Neural cell (in vitro differentiated cells): ENCODE data around the gene PTPRG.

Experiments used
- CTCF ChIP-seq: fragments of 450-650 bp; IDR thresholded peaks from 2 replicates; pipeline ENCODE4 v1.5.1; 2014; ENCODE audit warnings: antibody characterized with exemption, mild to moderate bottlenecking, moderate library complexity; ENCODE audit not compliant: poor library complexity, severe bottlenecking
- EP300 ChIP-seq: fragments of 450-650 bp; conservative IDR thresholded peaks from 2 replicates; pipeline ENCODE4 v1.6.1; 2014; ENCODE audit warnings: antibody characterized with exemption, mild to moderate bottlenecking, moderate library complexity; ENCODE audit not compliant: poor library complexity, severe bottlenecking
- EZH2 ChIP-seq: fragments of 200-600, 300-800 bp; shearing (Covaris generic), sonication (generic); IDR thresholded peaks from 2 replicates; pipeline ENCODE4 v1.6.1; 2014; ENCODE audit warnings: antibody characterized with exemption, low read length, borderline replicate concordance, mild to moderate bottlenecking; ENCODE audit not compliant: insufficient read depth, poor library complexity, severe bottlenecking
- MXI1 ChIP-seq: fragments of 450-650 bp; conservative IDR thresholded peaks from 2 replicates; pipeline ENCODE4 v1.6.1; 2014; ENCODE audit warnings: antibody characterized with exemption, mild to moderate bottlenecking; ENCODE audit not compliant: poor library complexity, severe bottlenecking
- POLR2AphosphoS5 ChIP-seq: IDR thresholded peaks from 2 replicates; pipeline ENCODE4 v1.6.1; 2012
- RAD21 ChIP-seq: fragments of 450-650 bp; conservative IDR thresholded peaks from 2 replicates; pipeline ENCODE4 v1.6.1; 2014; ENCODE audit warnings: antibody characterized with exemption, mild to moderate bottlenecking, moderate library complexity
- REST ChIP-seq: IDR thresholded peaks from 2 replicates; pipeline ENCODE4 v1.6.1; 2012; ENCODE audit warnings: borderline replicate concordance
- SMC3 ChIP-seq: fragments of 450-650 bp; conservative IDR thresholded peaks from 2 replicates; pipeline ENCODE4 v1.6.1; 2014; ENCODE audit warnings: antibody characterized with exemption, mild to moderate bottlenecking, moderate library complexity; ENCODE audit not compliant: poor library complexity
- TAF1 ChIP-seq: IDR thresholded peaks from 2 replicates; pipeline ENCODE4 v1.6.1; 2012; ENCODE audit warnings: low read depth

GRCh38 chr3:61535826-61536225 is 25.5 kb upstream of the PTPRG start:
- TF ChIP-seq POLR2AphosphoS5 (no peak), REST (no peak), CTCF (no peak), EP300 (no peak), EZH2 (no peak), TAF1 (no peak), MXI1 (no peak), RAD21 (no peak), SMC3 (no peak)
